KOPT-K1 (cell line): ENCODE results near the gene CHAC1.

Experiments used
- H3K27ac ChIP-seq: fragments of 200-600 bp; sonication (generic); 2 replicates; pipeline ENCODE4 v1.5.1; 2016; ENCODE audit warnings: antibody characterized with exemption, mild to moderate bottlenecking, low read depth, low read length; ENCODE audit not compliant: poor library complexity, severe bottlenecking
- H3K36me3 ChIP-seq: fragments of 200-600 bp; sonication (generic); 2 replicates; pipeline ENCODE4 v1.5.1; 2017; ENCODE audit warnings: antibody characterized with exemption, mild to moderate bottlenecking, low read length, moderate library complexity; ENCODE audit not compliant: insufficient read depth
- H3K9me3 ChIP-seq: fragments of 200-600 bp; sonication (generic); 2 replicates; pipeline ENCODE4 v1.5.1; 2017; ENCODE audit warnings: antibody characterized with exemption, low read length, mild to moderate bottlenecking; ENCODE audit not compliant: insufficient read depth, poor library complexity, severe bottlenecking

The CHAC1 gene

DNA sequence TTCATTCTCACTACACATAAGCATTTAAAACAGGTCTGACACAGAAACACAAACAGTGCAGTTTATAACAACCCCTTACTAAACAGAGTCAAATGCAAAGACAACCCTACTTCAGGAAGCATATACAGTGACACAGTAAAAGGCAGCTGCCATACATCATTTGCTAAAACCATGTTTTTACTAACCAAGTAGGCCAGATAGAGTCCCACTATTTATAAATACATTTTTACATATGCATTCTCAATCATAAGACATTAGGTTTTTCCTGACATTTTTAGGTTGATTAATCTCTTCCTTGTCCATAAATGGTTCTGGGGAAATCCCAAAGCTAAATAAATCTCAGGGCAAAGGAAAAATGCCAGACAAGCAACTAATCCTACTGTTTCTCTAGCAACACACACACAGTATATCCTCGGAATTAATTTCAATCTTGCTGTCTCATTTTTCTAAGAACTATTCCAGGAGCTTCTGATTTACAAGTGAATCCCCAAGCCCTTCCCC lies 39.0 kb downstream of the CHAC1 start:
- Histone ChIP-seq H3K36me3 (peaks cover 94% of the 10 kb centered on the region), H3K27ac (no peak overlapping the region), H3K9me3 (no peaks in the 10 kb centered on the region)

DNA sequence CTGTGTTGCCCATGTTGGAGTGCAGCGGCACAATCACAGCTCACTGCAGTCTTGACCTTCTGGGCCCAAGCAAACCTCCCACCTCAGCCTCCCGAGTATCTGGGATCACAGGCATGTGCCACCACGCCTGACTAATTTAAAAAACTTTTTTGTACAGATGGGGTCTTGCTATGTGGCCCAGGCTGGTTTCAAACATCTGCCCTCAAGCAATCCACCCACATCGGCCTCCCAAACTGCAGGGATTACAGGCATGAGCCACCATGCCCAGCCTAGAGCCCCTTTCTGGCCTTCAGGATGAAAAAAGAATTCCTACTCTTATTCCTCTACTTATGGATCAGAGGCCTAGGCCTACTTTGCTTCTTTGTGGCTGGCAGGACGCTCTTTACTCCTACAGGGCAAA lies 39.6 kb downstream of the CHAC1 start:
- H3K36me3 ChIP-seq = peaks cover 94% of the 10 kb centered on the region
- H3K9me3 ChIP-seq = no peaks in the 10 kb centered on the region
- H3K27ac ChIP-seq = no peak overlapping the region

DNA sequence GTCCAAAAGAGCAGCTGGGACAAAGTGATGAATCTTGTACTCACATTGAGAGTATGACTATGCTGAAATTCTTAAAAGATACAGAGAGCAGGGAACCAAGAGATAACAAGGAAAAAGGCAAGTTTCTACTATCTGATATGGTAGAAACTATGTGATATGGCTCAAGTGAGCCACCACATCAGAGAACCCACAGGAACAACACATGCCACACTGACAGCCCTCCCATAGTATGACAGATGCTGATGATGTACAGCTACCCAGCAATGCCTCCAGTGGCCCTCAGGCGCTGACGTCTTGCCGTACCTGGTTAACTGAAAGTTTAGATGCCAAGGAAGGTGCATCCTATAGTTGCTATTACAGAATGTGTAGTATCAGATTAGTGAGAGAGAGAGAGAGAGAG lies 42.4 kb downstream of the CHAC1 start:
- H3K27ac ChIP-seq = no peak overlapping the region
- H3K36me3 ChIP-seq = peaks cover 91% of the 10 kb centered on the region
- no peaks in the 10 kb centered on the region for H3K9me3 ChIP-seq

DNA sequence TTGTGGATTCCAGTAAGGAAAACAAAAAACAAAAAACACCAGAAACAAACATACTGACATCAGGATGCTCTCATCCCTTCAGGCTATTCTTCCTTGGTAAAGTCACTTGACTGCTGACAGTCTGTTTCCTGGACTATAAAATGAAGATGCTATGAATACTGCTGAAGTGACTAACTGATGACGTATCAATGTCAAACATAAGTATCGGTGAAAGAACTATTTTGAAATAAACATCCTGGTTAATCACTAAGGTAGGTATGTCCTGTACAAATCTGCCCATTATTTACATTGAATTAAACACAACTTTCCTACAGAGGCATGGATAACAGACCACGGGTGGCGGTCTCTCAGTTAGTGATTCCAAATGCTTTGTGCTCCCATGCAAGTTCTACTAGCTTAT lies 45.9 kb downstream of the CHAC1 start:
- Histone ChIP-seq H3K9me3 (no peaks in the 10 kb centered on the region), H3K27ac (no peak overlapping the region), H3K36me3 (peaks cover 88% of the 10 kb centered on the region)

DNA sequence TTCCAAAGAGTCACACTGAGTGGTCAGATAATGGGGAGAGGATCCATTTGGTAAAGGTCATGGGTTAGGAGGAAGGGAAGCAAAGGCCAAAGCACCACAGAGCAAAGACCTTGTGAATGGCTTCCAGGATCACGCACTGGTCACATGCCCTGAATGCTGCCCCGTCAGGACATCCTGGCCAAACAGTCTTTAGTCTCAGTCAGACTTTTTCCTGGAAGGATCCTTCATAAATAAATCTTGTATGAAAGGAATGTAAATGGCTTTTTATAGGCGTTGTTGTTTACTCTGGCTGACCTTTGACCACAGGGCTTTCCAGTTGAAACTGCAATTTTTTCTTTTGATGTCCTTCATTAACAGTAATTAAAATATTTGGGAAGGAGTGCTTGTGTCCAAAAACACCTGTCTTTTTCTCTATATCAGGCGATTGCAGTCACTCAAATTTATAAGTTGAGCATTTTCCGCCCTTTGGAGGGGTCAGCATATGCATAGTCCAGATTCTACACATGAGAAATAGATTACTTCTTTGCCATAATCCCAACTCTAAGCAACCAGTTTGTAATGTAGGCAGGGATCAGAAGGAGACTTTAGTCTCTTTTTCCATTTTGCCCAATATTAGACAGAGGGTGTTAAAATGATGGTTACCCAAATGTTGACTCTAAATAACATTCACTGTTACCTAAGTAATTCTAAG lies 48.4 kb downstream of the CHAC1 start:
- no peaks in the 10 kb centered on the region for H3K9me3 ChIP-seq
- H3K27ac ChIP-seq = no peak overlapping the region
- H3K36me3 ChIP-seq = peaks cover 87% of the 10 kb centered on the region

DNA sequence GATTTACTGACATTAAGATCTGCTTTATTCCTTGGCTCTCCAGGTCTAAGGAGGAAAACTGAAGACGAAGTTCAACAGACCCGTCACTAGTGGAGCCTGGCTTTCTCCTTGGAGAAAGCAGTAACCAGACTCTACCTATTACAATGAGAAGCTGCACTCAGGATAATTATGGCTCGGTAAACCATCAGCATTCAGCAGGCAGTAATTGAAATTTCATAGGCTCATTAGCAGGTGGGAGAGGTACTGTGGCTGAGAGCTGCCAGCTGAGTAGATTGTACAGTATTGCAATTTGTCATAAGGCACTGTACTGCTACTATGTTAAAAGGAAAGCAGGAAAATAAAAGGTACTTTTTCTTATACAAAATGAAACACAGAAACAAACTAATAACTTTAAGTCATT lies 51.2 kb downstream of the CHAC1 start:
- Histone ChIP-seq H3K27ac (no peak overlapping the region), H3K36me3 (peaks cover 72% of the 10 kb centered on the region), H3K9me3 (no peaks in the 10 kb centered on the region)
